ENCODE data around the gene ACOT13.

DNA sequence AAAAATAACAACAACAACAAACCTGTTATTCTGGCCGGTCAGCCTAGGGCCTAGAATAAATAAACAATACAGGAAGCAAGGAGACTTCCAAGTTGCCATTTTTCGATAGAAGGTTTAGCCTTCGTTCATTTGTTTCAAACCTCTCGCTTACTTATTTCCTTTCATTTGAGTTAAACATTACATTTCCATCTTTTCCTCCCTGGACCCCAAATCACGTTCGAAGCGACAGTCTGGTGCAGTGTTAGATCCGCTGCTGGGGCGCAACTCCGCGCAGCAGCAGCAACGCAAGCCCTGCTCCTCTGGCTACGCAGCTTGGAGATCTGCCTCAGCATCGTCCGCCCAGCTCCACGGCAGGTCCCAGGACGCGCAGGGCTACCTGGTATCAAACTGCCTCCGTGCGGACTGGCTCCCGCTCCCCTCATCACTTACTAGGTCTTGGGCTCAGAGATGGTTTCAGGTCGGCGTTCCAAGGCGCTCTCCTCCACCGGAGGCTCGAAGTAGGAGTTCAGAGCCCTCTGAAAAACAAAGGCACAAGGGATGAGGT is 708 bp upstream of the ACOT13 start:
- TF ChIP-seq, protein P1, sequence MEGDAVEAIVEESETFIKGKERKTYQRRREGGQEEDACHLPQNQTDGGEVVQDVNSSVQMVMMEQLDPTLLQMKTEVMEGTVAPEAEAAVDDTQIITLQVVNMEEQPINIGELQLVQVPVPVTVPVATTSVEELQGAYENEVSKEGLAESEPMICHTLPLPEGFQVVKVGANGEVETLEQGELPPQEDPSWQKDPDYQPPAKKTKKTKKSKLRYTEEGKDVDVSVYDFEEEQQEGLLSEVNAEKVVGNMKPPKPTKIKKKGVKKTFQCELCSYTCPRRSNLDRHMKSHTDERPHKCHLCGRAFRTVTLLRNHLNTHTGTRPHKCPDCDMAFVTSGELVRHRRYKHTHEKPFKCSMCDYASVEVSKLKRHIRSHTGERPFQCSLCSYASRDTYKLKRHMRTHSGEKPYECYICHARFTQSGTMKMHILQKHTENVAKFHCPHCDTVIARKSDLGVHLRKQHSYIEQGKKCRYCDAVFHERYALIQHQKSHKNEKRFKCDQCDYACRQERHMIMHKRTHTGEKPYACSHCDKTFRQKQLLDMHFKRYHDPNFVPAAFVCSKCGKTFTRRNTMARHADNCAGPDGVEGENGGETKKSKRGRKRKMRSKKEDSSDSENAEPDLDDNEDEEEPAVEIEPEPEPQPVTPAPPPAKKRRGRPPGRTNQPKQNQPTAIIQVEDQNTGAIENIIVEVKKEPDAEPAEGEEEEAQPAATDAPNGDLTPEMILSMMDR (conservative IDR thresholded peaks at IDR 0.05): no peak
- no peak for TF ChIP-seq EZH2 (IDR thresholded peaks at IDR 0.05; ENCODE audit: low read depth)
